ENCODE measurements around the gene PEX12.
"Not testable (repeated sequence)": the region's sequence is repeated elsewhere in the genome, so short reads cannot be mapped to it uniquely, and the experiment has no call there.

PEX12 gene

GRCh38 chr17:35578197-35578928, at the start of gene PEX12:
PEX12 (minus strand) TSS chr17:35578571; CDS start chr17:35578021, 550 bp downstream.
- DNase-seq (peak; percentile 87), ATAC-seq (peak; percentile 97)

- no peak for DNase-seq
- ATAC-seq: no peak
These were observed 49.0 kb upstream of the PEX12 start for GRCh38 chr17:35627417-35627816.

GRCh38 chr17:35621768-35622167, 43.4 kb upstream of the PEX12 start:
- ATAC-seq (no peak), DNase-seq (no peak)

GRCh38 chr17:35618628-35619027, 40.3 kb upstream of the PEX12 start:
- no peak for ATAC-seq
- DNase-seq: no peak

- DNase-seq: no peak
- no peak for ATAC-seq
These were observed 39.1 kb upstream of the PEX12 start for GRCh38 chr17:35617505-35617904.

- no peak for ATAC-seq
- DNase-seq: no peak
These were observed 38.2 kb upstream of the PEX12 start for GRCh38 chr17:35616536-35616935.

- ATAC-seq: no peak
- DNase-seq: no peak
These were observed 36.4 kb upstream of the PEX12 start for GRCh38 chr17:35614810-35615209.

GRCh38 chr17:35612924-35613521, 34.7 kb upstream of the PEX12 start:
- no peak for ATAC-seq
- peak; percentile 25 for DNase-seq

- ATAC-seq, DNase-seq: not testable (repeated sequence)
These were observed 32.4 kb upstream of the PEX12 start for GRCh38 chr17:35610746-35611145.

- ATAC-seq (no peak), DNase-seq (no peak)
These were observed 31.5 kb upstream of the PEX12 start for GRCh38 chr17:35609831-35610230.

- no peak for ATAC-seq
- no peak for DNase-seq
These were observed 29.0 kb upstream of the PEX12 start for GRCh38 chr17:35607239-35607847.

- ATAC-seq (no peak), DNase-seq (no peak)
These were observed 27.3 kb upstream of the PEX12 start for GRCh38 chr17:35605678-35606077.

GRCh38 chr17:35603674-35604073, 25.3 kb upstream of the PEX12 start:
- ATAC-seq (no peak), DNase-seq (no peak)

GRCh38 chr17:35597604-35598003, 19.2 kb upstream of the PEX12 start:
- ATAC-seq: no peak
- no peak for DNase-seq

- no peak for ATAC-seq
- no peak for DNase-seq
These were observed 18.3 kb upstream of the PEX12 start for GRCh38 chr17:35596530-35597233.

- ATAC-seq (no peak), DNase-seq (no peak)
These were observed 17.7 kb upstream of the PEX12 start for GRCh38 chr17:35596072-35596471.

GRCh38 chr17:35588196-35588920, 10.0 kb upstream of the PEX12 start:
- ATAC-seq (peak; percentile 59), DNase-seq (no peak)

GRCh38 chr17:35587074-35587961, 8.9 kb upstream of the PEX12 start, which contains the start of gene AP2B1:
AP2B1 (plus strand) TSS chr17:35587322; CDS start chr17:35594031, 6,709 bp downstream.
- ATAC-seq (peak; percentile 98), DNase-seq (peak; percentile 96)

GRCh38 chr17:35586569-35587073, 8.2 kb upstream of the PEX12 start:
- no peak for DNase-seq
- no peak for ATAC-seq

GRCh38 chr17:35584061-35584460, 5.7 kb upstream of the PEX12 start:
- no peak for ATAC-seq
- no peak for DNase-seq

GRCh38 chr17:35578929-35579432, 610 bp upstream of the PEX12 start:
- no peak for ATAC-seq

More at GRCh38 chr17:35578929-35579432, 610 bp upstream of the PEX12 start:
- DNase-seq: no peak

Data from stimulated activated naive CD8-positive, alpha-beta T cell treated with anti-CD3 and anti-CD28 coated beads, Interleukin-15, Interleukin-2, amounts not matched to agents 100 U/mL and 50 U/mL, for 24 hours (primary cell).